OCI-LY7 (cell line): ENCODE data around the gene NDUFB10.

Experiments used
- EZH2phosphoT487 ChIP-seq: fragments of 200-600 bp; sonication (generic); IDR thresholded peaks from 2 replicates; pipeline ENCODE4 v1.6.1; 2018; ENCODE audit warnings: low read depth, borderline replicate concordance, mild to moderate bottlenecking, mixed run types, antibody characterized with exemption, low read length, moderate library complexity, mixed read lengths
- TF ChIP-seq, protein P1 (sequence below): fragments of 200-600 bp; sonication (generic); conservative IDR thresholded peaks from 2 replicates; pipeline ENCODE4 v1.5.1; 2014; ENCODE audit warnings: mild to moderate bottlenecking, antibody characterized with exemption, low read length, moderate library complexity, mixed read lengths

DNA sequence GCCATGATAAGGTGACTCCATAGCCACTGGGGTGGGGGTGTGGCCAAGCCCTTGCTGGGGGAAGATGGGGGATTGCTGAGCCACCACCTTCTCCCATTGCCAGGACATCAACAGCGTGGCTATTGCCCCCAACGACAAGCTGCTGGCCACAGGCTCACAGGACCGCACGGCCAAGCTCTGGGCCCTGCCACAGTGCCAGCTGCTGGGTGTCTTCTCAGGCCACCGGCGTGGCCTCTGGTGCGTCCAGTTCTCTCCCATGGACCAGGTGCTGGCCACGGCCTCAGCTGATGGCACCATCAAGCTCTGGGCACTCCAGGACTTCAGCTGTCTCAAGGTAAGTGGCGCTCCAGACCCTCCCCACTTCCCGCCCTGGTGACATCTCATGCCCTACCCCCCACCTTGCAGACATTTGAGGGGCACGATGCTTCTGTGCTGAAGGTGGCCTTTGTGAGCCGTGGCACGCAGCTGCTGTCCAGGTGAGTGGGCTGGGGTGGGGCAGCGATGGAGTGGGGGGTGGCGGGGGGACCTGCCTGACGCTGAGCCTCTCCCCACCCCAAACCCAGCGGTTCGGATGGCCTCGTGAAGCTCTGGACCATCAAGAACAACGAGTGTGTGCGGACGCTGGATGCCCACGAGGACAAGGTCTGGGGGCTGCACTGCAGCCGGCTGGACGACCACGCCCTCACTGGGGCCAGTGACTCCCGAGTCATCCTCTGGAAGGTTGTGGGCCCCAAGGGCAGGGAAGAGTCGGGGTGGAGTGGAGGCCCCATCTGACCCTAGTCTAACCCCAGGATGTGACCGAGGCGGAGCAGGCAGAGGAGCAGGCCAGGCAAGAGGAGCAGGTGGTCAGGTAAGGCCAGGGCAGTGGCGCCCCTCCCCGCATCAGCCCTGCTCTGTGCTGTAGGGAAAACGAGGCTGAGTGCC, 17.9 kb downstream of the NDUFB10 start:
- TF ChIP-seq, protein P1, sequence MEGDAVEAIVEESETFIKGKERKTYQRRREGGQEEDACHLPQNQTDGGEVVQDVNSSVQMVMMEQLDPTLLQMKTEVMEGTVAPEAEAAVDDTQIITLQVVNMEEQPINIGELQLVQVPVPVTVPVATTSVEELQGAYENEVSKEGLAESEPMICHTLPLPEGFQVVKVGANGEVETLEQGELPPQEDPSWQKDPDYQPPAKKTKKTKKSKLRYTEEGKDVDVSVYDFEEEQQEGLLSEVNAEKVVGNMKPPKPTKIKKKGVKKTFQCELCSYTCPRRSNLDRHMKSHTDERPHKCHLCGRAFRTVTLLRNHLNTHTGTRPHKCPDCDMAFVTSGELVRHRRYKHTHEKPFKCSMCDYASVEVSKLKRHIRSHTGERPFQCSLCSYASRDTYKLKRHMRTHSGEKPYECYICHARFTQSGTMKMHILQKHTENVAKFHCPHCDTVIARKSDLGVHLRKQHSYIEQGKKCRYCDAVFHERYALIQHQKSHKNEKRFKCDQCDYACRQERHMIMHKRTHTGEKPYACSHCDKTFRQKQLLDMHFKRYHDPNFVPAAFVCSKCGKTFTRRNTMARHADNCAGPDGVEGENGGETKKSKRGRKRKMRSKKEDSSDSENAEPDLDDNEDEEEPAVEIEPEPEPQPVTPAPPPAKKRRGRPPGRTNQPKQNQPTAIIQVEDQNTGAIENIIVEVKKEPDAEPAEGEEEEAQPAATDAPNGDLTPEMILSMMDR = no peak
- no peak for TF ChIP-seq EZH2phosphoT487
